Ectodermal cell (in vitro differentiated cells): Measurements from ENCODE around the gene HTT-AS.

ENCODE experiments used
- H3K27ac ChIP-seq: 2 replicates; pipeline ENCODE4 v1.7.0; 2013; ENCODE audit warnings: mild to moderate bottlenecking, low read depth, low read length; ENCODE audit not compliant: insufficient read depth, poor library complexity, severe bottlenecking
- H3K27me3 ChIP-seq: 2 replicates; pipeline ENCODE4 v1.7.0; 2013; ENCODE audit warnings: mild to moderate bottlenecking, low read length; ENCODE audit not compliant: insufficient read depth, control insufficient read depth, poor library complexity, severe bottlenecking
- H3K36me3 ChIP-seq: one replicate; pipeline ENCODE4 v1.7.0; 2013; ENCODE audit warnings: low read length; ENCODE audit not compliant: control insufficient read depth, insufficient read depth
- H3K4me1 ChIP-seq: one replicate; pipeline ENCODE4 v1.7.0; 2013; ENCODE audit warnings: low read length; ENCODE audit not compliant: control insufficient read depth, insufficient read depth
- H3K4me3 ChIP-seq: 2 replicates; pipeline ENCODE4 v1.7.0; 2013; ENCODE audit warnings: low read depth, low read length, control low read depth; ENCODE audit not compliant: insufficient read depth
- H3K9me3 ChIP-seq: 2 replicates; pipeline ENCODE4 v1.7.0; 2013; ENCODE audit warnings: mild to moderate bottlenecking, low read length, moderate library complexity; ENCODE audit not compliant: control insufficient read depth
- WGBS, 2 experiments: methylation state at CpG; one replicate each; pipeline ENCODE4 v1.1.7; 2013; ENCODE audit warnings: missing lambda C conversion rate in 2 of 2; 5-methylcytosine and 5-hydroxymethylcytosine counted together

The HTT-AS gene

GRCh38 chr4:3030566-3031356 lies 43.6 kb downstream of the HTT-AS start:
- 88 to 90% methylated on average over 18 of the region's 18 CpGs for WGBS, 2 experiments
- Histone ChIP-seq H3K4me3 (no peak overlapping the region), H3K9me3 (no peaks in the 10 kb centered on the region), H3K27me3 (no peaks in the 10 kb centered on the region), H3K36me3 (no peaks in the 10 kb centered on the region), H3K4me1 (no peaks in the 10 kb centered on the region), H3K27ac (no peak overlapping the region)

- Histone ChIP-seq H3K27ac (no peak overlapping the region), H3K4me3 (no peak overlapping the region), H3K4me1 (no peaks in the 10 kb centered on the region), H3K9me3 (no peaks in the 10 kb centered on the region), H3K36me3 (no peaks in the 10 kb centered on the region), H3K27me3 (no peaks in the 10 kb centered on the region)
- 92% methylated on average over 9 of the region's 9 CpGs for WGBS, 2 experiments
Observed at GRCh38 chr4:3029464-3029863, 44.9 kb downstream of the HTT-AS start.

- Histone ChIP-seq H3K9me3 (no peaks in the 10 kb centered on the region), H3K4me3 (no peak overlapping the region), H3K27me3 (no peaks in the 10 kb centered on the region), H3K36me3 (no peaks in the 10 kb centered on the region), H3K4me1 (no peaks in the 10 kb centered on the region), H3K27ac (no peak overlapping the region)
- WGBS, 2 experiments, result 93% methylated on average over 8 to 9 of the region's 9 CpGs
Observed at GRCh38 chr4:3026540-3026939, 47.8 kb downstream of the HTT-AS start.

- WGBS, 2 experiments, result 93 to 95% methylated on average over 21 of the region's 21 CpGs
Observed at GRCh38 chr4:3025881-3026280, 48.5 kb downstream of the HTT-AS start.

GRCh38 chr4:3022651-3023050 lies 51.7 kb downstream of the HTT-AS start:
- H3K27me3 ChIP-seq, result no peaks in the 10 kb centered on the region
- no peaks in the 10 kb centered on the region for H3K9me3 ChIP-seq
- whole genome bisulfite sequencing, 2 experiments, result 56 to 68% methylated on average over 2 to 3 of the region's 3 CpGs
- H3K27ac ChIP-seq, result no peak overlapping the region
- H3K36me3 ChIP-seq, result no peaks in the 10 kb centered on the region
- H3K4me1 ChIP-seq, result no peaks in the 10 kb centered on the region
- H3K4me3 ChIP-seq, result no peak overlapping the region

More at GRCh38 chr4:3025881-3026280, 48.5 kb downstream of the HTT-AS start:
- Histone ChIP-seq H3K4me1 (no peaks in the 10 kb centered on the region), H3K4me3 (no peak overlapping the region), H3K36me3 (no peaks in the 10 kb centered on the region), H3K27ac (no peak overlapping the region), H3K27me3 (no peaks in the 10 kb centered on the region), H3K9me3 (no peaks in the 10 kb centered on the region)

- Histone ChIP-seq H3K9me3 (no peaks in the 10 kb centered on the region), H3K4me1 (no peaks in the 10 kb centered on the region), H3K4me3 (no peak overlapping the region), H3K27ac (no peak overlapping the region), H3K36me3 (no peaks in the 10 kb centered on the region), H3K27me3 (no peaks in the 10 kb centered on the region)
- WGBS, 2 experiments, result 88 to 91% methylated on average over 8 of the region's 8 CpGs
Observed at GRCh38 chr4:3022112-3022511, 52.2 kb downstream of the HTT-AS start.

GRCh38 chr4:3021627-3022026 lies 52.7 kb downstream of the HTT-AS start:
- 93 to 95% methylated on average over 8 of the region's 8 CpGs for WGBS, 2 experiments
- no peaks in the 10 kb centered on the region for H3K27me3 ChIP-seq
- no peaks in the 10 kb centered on the region for H3K36me3 ChIP-seq

GRCh38 chr4:3021127-3021526 lies 53.2 kb downstream of the HTT-AS start:
- Histone ChIP-seq H3K4me1 (no peaks in the 10 kb centered on the region), H3K27ac (no peak overlapping the region), H3K27me3 (no peaks in the 10 kb centered on the region), H3K9me3 (no peaks in the 10 kb centered on the region), H3K4me3 (no peak overlapping the region), H3K36me3 (no peaks in the 10 kb centered on the region)
- WGBS, 2 experiments, result 81% methylated on average over 6 of the region's 6 CpGs

More at GRCh38 chr4:3021627-3022026, 52.7 kb downstream of the HTT-AS start:
- Histone ChIP-seq H3K4me1 (no peaks in the 10 kb centered on the region), H3K9me3 (no peaks in the 10 kb centered on the region), H3K4me3 (no peak overlapping the region), H3K27ac (no peak overlapping the region)

GRCh38 chr4:3019145-3019846 lies 55.0 kb downstream of the HTT-AS start:
- H3K4me3 ChIP-seq, result no peak overlapping the region
- no peaks in the 10 kb centered on the region for H3K27me3 ChIP-seq
- no peaks in the 10 kb centered on the region for H3K36me3 ChIP-seq
- no peaks in the 10 kb centered on the region for H3K4me1 ChIP-seq
- no peaks in the 10 kb centered on the region for H3K9me3 ChIP-seq
- no peak overlapping the region for H3K27ac ChIP-seq
- 90 to 91% methylated on average over 12 to 13 of the region's 13 CpGs for WGBS, 2 experiments

- H3K27ac ChIP-seq, result no peak overlapping the region
- WGBS, 2 experiments, result 87 to 89% methylated on average over 2 to 4 of the region's 4 CpGs
Observed at GRCh38 chr4:3017504-3017903, 56.8 kb downstream of the HTT-AS start.

More at GRCh38 chr4:3017504-3017903, 56.8 kb downstream of the HTT-AS start:
- Histone ChIP-seq H3K27me3 (no peaks in the 10 kb centered on the region), H3K9me3 (no peaks in the 10 kb centered on the region), H3K4me3 (no peak overlapping the region), H3K36me3 (no peaks in the 10 kb centered on the region), H3K4me1 (no peaks in the 10 kb centered on the region)
